NOMO-1 (cell line): ENCODE measurements around the gene TBK1.

Source experiments
- DNase-seq, 2 experiments: peaks; one replicate each; lab custom pipeline; 2025; ENCODE audit not compliant: unreplicated experiment in 2 of 2; lab: John Stamatoyannopoulos, UW

Gene TBK1

DNA sequence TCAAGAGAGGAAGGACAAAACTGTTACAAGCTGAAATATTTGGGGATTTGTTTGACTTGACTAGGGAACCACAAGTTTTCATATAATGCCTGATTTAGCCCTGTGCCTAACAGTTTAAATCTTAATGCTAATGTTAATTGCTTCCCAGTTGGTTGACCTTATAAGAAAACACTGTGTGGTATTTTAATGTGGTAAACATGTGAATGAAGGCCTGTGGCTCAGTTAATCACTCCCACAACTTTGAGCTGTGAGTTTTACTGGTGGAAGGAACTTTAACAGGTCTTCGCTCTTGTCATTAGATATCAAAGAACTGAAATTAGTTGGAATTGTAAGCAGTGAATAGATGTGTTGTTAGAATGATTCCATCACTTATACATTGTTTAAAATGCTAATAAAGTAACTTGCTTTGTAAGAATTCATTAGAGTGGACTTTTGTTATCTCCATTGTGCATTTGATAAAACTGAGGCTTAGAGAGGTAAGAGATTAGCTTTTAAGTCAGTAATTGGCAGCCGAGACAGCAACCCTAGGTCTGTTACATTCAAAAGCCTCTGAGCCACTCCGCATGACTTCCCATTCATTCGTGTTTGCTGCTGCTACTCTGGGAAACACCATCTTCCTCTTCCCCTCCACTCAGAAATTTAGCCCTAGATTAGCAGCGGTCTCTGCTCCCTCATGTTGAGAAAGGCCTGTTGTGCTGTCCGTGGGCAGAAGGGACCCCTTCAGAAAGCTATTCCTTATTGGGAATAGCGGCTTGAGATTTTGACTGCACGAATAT is 1.0 kb upstream of the TBK1 start:
- DNase-seq = peak; percentile 3 to 47

DNA sequence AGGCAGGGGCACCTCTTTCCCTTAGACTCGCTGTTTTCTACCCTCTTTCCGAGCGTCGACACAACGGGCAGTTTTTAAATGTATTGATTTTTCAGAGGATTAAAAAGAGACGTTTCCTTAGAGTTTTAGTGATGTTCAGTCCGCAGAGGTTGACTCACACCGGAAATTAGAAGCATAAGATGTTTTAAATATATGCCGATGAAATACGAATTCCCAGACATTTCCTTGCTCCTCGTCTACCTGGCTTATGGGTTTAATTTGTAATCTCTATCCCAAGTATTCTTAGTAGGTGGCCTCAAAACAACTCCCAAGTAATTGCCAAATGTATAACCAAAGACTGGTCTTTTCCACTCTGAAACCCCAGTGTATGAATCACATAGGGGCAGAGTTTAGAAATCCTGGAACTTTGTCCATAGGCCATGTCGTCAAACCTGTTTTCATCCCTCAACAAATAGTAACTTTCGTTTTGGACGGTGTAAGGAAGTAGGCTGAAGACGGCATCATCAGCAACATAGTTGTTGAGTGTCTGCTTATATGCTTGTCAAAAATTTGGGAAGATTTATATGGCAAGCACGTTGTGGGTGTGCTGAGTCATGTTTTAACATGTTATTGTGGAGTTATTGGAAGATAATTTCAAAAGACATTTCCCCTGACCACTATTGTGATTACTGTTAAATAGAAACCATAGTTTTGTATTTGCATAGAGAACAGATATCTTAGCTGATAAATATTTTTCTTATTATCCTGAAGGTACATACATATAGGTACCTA is 824 bp downstream of the TBK1 start:
- DNase-seq = peak; percentile 43 to 46

- DNase-seq = no peak
These were observed 3.6 kb downstream of the TBK1 start for GRCh38 chr12:64455506-64455905.

- DNase-seq = no peak
These were observed 4.2 kb downstream of the TBK1 start for GRCh38 chr12:64456119-64456518.

DNA sequence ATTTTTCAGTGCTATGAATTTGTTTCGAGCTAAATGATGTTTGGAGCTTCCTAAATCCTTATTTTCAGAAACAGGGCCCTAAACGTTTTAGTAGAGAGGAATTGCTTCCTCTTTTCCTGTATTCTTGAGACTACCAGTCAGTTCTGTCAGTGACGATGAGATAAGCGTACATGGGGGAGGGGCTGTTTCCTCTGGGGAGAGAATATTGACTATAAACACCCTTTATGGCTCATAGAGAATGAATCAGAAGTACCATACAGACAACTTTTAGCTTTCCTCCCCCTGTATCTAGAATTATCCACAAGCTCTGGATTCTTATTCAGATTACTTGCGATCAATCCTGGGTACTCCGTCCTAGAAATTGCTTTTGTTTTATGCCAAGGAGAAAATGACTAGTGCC is 5.1 kb downstream of the TBK1 start:
- peak in 1 of 2 experiments; percentile 15 for DNase-seq

GRCh38 chr12:64457466-64457865 is 5.5 kb downstream of the TBK1 start:
- DNase-seq = no peak

GRCh38 chr12:64457923-64458322 is 6.0 kb downstream of the TBK1 start:
- DNase-seq = no peak

GRCh38 chr12:64459394-64459891 is 7.5 kb downstream of the TBK1 start:
- peak in 1 of 2 experiments; percentile 17 for DNase-seq

DNA sequence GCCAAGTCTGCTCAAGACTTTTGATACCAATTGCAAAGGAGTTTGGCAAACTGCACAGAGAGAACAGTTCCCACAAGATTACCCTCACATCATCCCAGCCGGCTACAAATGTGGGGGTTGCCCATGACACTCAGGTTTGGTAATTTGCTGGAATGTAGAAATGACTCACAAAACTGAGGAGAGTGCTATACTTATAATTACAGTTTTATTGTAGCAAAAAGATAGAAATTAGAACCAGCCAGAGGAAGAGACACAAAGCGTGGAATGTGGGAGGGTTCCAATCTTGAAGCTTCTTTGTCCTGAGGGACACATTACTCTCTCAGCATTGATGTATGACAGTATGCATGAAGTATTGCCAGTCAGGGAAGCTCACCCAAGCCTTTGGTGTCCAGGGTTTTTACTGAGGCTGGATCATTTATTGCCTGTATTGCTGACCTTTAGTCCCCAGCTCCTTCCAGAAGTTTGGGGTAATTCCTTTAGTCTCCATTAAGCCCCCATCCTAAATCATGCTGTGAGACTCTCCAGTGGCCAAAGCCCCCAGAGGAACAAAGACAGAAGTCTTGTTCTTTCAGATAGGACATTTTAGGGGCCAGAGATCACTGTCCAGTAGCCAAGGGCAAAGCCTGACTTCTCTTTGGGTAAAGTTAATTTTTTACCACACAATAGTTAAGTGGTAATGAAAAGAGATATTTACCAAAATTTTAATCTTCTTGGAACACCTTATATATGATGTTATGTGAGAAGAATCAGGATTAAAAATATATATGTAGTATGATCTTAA is 9.9 kb downstream of the TBK1 start:
- no peak for DNase-seq

- DNase-seq = no peak
These were observed 14.3 kb downstream of the TBK1 start for GRCh38 chr12:64466178-64466577.

DNA sequence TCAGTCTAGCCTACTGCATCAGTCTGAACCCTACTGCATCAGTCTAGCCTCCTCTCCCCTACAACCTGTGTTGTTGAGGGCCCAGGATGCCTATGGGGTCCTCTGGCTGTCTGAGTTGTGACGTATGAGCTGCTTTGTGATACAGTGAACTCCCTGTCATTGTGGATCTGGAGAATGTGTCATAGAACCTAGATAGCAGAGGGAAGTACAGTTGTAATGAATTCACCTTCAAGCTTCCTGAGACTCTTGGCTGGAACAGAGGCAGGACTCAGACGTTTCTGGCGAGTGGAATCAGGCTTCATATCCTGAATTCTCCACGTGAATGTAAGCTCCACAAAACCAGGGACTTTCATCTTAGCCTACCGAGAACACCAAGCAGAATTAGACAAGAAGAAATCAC is 17.0 kb downstream of the TBK1 start:
- no peak for DNase-seq

DNA sequence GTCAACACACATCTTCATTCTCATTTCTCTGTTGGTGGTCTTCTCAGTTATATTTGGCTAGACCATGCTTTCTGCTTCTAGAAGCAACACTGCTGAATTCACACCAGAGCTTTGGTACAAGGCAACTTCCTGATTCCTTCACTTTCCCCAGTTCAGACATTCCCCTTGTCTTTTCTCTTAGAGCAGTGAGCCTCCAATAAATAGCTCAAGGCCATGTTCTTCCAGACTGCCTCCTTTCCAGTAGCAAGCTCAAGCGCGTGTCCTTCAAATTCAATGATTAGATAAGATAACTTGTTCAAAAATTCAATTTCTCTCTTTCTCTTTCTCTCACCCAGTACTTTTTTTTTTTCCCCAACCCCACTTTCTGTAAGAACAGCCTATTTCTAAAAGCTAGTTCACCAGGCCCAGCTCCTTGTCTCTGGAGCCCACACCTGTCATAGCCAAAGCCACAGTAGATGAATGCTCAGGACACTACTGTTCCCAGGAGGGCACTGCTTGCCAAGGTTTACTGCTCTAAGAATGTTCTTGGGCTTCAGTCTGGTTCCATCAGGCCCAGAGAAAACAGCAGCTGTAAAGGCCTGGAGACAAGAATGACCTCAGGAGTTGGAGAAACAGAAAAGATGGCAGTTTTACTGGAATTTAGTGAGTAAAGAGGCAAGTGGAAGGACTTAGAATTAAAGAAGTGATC is 17.7 kb downstream of the TBK1 start:
- no peak for DNase-seq

DNA sequence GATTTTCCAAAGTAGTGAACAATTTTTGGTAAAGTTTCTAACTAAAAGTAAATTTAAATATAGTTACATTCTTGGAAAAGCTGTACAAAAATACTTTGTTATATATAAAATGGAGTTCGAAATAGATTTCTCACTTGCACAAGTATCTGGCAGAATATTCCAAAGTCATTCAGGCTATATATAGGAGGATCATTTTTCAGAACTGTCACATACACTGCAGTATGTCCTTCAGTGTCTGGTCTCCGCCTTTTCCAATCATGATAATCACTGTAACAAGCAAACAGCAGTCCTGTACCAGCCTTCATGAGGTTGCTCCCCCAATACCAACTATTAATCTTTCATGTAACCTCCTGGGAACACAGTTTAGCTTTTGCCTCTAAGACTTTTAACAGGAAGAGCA is 18.6 kb downstream of the TBK1 start:
- no peak for DNase-seq

DNA sequence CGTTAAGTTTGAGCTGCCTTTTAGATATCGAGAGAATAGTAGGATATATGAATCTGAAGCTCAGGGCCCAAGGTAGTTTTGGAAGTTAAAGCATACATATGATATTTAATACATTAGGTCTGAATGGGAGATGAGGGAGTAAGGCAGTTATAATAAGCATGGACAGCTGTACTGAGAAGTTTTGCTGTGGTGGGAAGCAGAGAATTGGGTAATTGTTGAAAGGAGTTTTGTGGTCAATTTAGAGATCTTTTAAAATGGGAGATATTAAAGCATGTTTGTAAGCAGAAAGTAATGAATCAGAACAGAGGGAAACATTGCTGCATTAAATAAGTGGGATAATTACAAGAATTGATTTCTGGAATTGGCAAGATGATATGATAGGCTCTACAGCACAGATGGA is 21.3 kb downstream of the TBK1 start:
- DNase-seq = no peak

GRCh38 chr12:64475518-64475917 is 23.6 kb downstream of the TBK1 start:
- DNase-seq = no peak

GRCh38 chr12:64476844-64477243 is 24.9 kb downstream of the TBK1 start:
- DNase-seq = no peak

DNA sequence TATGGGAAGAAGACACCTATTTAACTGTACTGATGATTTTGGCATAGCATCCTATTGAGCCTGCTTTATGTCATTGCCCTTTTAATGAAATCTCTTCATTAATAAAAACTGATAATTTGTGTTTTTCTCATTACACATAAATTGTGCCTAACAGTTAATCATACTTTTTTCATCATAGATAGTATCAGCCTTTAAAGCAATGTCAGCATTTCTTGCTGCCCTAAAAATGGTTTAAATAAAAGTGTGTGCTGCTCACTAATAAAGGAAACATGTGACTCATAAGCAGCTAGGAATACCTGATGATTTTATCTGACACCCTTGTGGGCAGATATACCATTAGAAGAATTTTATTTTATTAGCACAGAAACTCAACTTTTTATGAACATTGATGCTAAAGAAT is 26.7 kb downstream of the TBK1 start:
- DNase-seq = no peak

- no peak for DNase-seq
These were observed 28.2 kb downstream of the TBK1 start for GRCh38 chr12:64480148-64480547.

- DNase-seq = no peak
These were observed 34.7 kb downstream of the TBK1 start for GRCh38 chr12:64486657-64487056.

DNA sequence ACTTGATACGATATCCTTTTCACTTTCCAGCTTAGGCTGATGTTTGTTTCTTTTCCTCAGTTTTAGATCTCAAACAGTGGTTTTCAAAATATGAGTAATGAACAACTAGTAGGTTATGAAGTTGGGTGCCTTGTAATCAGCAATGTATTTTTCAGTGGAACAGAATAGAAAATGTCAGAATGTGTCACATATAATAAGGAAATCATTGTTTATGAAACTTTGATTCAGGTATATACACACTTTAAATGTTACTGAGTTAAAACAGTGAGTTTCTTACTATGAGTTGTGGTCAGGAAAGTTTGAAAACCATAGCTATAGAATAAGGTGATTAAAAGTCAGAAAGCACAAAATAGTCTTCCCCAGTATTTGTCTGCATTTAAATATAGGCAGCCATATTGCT is 39.8 kb downstream of the TBK1 start:
- no peak for DNase-seq

DNA sequence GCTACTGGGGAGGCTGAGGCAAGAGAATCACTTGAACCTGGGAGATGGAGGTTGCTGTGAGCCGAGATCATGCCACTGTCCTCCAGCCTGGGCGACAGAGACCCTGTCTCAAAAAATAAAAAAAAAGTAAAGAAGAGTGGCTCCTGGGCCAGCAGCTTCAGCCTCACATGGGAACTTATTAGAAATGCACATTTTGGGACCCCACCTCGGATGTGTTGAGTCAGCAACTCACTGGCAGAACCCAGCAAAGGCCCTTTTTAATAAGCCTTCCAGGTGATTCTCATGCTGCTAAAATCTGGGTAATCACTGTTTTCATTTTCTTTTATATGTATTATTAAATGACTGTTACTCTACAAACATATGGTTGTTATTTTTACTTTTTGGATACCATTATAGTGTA is 41.6 kb downstream of the TBK1 start:
- DNase-seq = no peak
